22Rv1 (cell line): Measurements from ENCODE around the gene ILDR2.

Experiments used
- H3K27ac ChIP-seq: fragments of 450-650 bp; 2 replicates; pipeline ENCODE4 v1.5.1; 2017
- CTCF ChIP-seq: fragments of 450-650 bp; IDR thresholded peaks from 2 replicates; pipeline ENCODE4 v1.5.1; 2017; ENCODE audit warnings: mild to moderate bottlenecking
- ZFX ChIP-seq: fragments of 450-650 bp; IDR thresholded peaks from 2 replicates; pipeline ENCODE4 v1.6.1; 2017; ENCODE audit warnings: antibody characterized with exemption, borderline replicate concordance

The ILDR2 gene

GRCh38 chr1:166971252-166971651 lies 4.1 kb downstream of the ILDR2 start:
- TF ChIP-seq CTCF (no peak), ZFX (no peak)
- no peak overlapping the region for H3K27ac ChIP-seq

DNA sequence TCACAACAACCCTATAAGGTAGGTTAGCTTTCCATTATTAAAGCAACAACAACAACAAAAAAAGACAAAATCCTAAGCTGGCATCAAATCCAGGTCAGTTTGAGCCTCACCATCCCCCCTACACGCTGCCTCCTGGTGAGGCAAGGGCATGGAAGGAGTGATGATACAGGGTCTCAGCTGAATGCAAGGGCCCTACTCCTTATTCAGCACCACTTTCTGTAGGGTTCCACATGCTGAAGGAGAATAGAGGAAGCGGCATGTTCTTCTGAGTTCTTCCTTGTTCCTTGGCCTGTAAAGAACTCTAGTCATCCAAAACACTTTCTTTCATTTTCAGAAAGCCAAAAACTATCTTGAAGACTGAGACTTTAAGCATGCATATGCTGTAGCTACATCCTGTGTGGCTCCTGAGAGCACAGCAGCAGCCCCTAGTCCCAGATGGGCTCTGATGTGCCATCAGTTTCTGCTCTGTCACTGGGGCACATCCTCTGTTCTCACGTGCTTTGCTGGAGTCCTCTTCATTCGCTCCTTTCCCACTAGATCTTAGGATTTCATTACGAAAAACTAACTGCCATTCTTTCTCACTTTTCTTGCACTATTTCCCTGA lies 6.2 kb downstream of the ILDR2 start:
- H3K27ac ChIP-seq, result no peak overlapping the region
- TF ChIP-seq ZFX, result no peak
- TF ChIP-seq CTCF, result no peak

DNA sequence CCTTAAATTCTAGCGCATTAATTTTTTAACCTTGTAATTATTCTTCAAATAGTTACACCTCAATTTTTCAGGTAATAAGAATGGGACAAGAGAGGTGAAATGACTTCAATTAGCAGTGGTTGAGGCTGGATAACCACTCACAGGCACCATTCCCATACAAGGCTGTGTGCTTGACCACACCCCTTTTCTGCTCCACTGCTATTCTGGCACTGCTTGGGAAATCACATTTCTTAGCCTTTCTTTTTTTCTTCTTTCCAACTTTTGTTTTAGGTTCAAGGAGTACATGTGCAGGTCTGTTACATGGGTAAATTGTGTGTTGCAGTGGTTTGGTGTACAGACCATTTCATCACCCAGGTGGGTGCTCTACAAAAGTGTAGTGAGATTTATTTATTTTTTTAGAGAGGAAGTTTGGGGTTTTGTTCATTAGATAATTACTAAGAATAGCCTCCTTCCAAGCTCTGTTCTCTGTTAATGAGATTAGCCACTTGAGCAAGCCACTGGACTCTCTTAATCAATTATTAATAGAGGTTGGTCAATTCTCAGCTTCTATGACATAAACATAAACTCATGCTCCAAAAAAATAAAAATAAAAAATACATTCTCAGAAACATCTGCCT lies 14.4 kb downstream of the ILDR2 start:
- no peak overlapping the region for H3K27ac ChIP-seq
- no peak for TF ChIP-seq ZFX

- H3K27ac ChIP-seq, result no peak overlapping the region
- no peak for TF ChIP-seq ZFX
- no peak for TF ChIP-seq CTCF
These were observed 18.5 kb downstream of the ILDR2 start for GRCh38 chr1:166956872-166957271.

DNA sequence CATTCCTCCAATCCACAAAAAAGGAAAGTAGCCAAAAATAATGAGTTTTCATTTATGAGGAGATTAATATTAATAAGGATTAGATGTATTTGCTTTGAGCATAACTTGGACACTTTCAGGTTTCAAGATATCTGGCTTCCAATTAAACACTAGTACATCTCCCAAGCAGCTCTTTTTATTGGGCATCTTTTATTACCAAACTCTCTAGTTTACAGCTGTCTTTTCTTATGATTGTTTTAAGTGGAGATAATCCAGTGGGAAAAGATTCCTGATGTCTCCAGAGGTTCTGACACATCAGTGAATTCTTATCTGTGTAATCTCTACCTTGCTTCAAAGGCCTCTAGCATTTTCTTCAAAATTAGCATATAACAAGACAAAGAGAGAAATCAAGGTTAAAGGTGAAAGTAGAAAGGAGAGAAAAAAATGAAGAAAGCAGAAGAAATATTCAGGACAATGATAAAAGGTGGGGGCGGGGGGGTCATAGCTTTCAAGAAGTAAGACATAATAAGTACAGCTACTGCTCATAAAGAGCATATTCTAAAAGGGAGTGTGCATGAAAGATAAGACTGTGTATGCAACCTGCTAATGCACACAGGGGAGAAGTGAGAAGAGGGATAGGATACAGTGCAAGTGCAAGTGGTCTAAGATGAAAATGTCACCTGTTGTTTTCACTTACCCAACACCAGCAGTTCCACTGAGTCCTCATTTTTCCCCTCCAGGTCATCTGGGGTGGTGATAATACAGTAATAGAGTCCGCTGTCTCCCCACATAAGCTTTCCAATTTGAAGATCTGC lies 19.1 kb downstream of the ILDR2 start:
- H3K27ac ChIP-seq, result no peak overlapping the region
- TF ChIP-seq CTCF (no peak), ZFX (no peak)

GRCh38 chr1:166953491-166953890 lies 21.8 kb downstream of the ILDR2 start:
- TF ChIP-seq CTCF, result no peak
- no peak for TF ChIP-seq ZFX
- no peak overlapping the region for H3K27ac ChIP-seq

- H3K27ac ChIP-seq, result no peak overlapping the region
- TF ChIP-seq CTCF, result no peak
- no peak for TF ChIP-seq ZFX
These were observed 23.2 kb downstream of the ILDR2 start for GRCh38 chr1:166952002-166952746.
